ENCODE data around the gene GREB1L.

DNA sequence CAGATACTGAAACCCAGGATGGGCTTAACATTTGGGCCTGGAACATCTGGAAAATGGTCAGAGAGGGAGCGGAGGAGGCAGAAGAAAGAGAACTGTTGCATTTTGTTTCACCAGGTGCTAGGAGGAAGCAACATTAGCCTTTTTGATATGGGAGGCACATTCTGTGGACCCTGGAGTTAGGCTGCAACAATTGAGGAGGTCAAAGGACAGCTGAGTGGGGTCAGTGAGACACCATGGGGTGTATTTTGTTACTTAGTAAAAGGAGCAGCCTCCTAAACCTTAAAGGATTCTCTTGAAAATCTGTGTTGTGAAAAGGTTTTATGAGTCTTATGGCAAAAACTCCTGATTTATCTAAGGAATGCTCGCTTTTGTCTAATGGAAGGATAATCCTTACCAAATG, 124.9 kb downstream of the GREB1L start:
- TF ChIP-seq, protein P1, sequence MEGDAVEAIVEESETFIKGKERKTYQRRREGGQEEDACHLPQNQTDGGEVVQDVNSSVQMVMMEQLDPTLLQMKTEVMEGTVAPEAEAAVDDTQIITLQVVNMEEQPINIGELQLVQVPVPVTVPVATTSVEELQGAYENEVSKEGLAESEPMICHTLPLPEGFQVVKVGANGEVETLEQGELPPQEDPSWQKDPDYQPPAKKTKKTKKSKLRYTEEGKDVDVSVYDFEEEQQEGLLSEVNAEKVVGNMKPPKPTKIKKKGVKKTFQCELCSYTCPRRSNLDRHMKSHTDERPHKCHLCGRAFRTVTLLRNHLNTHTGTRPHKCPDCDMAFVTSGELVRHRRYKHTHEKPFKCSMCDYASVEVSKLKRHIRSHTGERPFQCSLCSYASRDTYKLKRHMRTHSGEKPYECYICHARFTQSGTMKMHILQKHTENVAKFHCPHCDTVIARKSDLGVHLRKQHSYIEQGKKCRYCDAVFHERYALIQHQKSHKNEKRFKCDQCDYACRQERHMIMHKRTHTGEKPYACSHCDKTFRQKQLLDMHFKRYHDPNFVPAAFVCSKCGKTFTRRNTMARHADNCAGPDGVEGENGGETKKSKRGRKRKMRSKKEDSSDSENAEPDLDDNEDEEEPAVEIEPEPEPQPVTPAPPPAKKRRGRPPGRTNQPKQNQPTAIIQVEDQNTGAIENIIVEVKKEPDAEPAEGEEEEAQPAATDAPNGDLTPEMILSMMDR (conservative IDR thresholded peaks at IDR 0.05 in 1 of 2, IDR thresholded peaks at IDR 0.05 in 1 of 2; ENCODE audit: extremely low read depth in 1 of 2, insufficient read depth in 1 of 2, low read depth in 1 of 2, low read length in 2 of 2): no peak
- TF ChIP-seq EZH2 (IDR thresholded peaks at IDR 0.05; ENCODE audit: borderline replicate concordance, low read length): no peak

Data from mammary epithelial cell (primary cell).